ENCODE results near the gene ENAH. TPM values are rescaled to one million over a fixed set of nuclear protein-coding genes. Genes with fewer than 3 reads are reported as not detected.
"Not testable (repeated sequence)": the region's sequence is repeated elsewhere in the genome, so short reads cannot be mapped to it uniquely, and the experiment has no call there.

ENAH gene
- total and polyA plus RNA-seq, 2 experiments from 2014 or later, result 109 to 184 TPM

DNA sequence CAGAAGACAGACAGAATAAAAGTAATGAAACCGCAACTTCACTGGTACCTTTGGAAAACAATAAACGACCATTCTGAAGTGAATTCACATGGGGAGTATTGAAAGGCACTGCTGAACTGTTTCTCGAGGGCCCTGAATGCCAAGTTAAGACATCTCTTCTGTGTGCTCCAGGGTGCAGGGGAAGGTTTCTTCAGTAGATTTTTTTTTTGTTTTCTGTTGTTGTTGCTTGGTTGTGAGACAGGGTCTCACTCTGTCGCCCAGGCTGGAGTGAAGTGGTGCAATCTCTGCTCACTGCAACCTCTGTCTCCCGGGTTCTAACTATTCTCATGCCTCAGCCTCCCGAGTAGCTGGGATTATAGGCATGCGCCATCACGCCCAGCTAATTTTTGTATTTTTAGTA is 15.9 kb downstream of the ENAH start:
- not testable (repeated sequence) for H3K4me2 ChIP-seq; H3K9me2 ChIP-seq (ENCODE audit: insufficient read depth); H3K27ac Mint-ChIP-seq; H3K36me3 ChIP-seq (ENCODE audit: insufficient read depth); H3K27ac ChIP-seq (ENCODE audit: low read depth); H3K27me3 Mint-ChIP-seq (ENCODE audit: insufficient read depth, low read depth, poor library complexity); H3K9me3 Mint-ChIP-seq; H3F3A ChIP-seq (replicated peaks; ENCODE audit: low read depth); H3K4me3 ChIP-seq; ATAC-seq; H2AFZ ChIP-seq; H3K27me3 ChIP-seq (ENCODE audit: insufficient read depth); DNase-seq (ENCODE audit: low spot score); H3K4me3 Mint-ChIP-seq
- H3K36me3 Mint-ChIP-seq (ENCODE audit: low read depth), result peaks cover 52% of the 10 kb centered on the region
- peaks cover 74% of the 10 kb centered on the region for H4K20me1 ChIP-seq (replicated peaks; ENCODE audit: insufficient read depth)
- peaks cover 23% of the 10 kb centered on the region for H3K4me1 Mint-ChIP-seq
- peaks cover 100% of the 10 kb centered on the region for H3K79me2 ChIP-seq (replicated peaks; ENCODE audit: insufficient read depth)
- peaks cover 36% of the 10 kb centered on the region for H3K4me1 ChIP-seq (ENCODE audit: insufficient read depth)

- DNase-seq (ENCODE audit: low spot score) (no peak), ATAC-seq (no peak)
- Histone ChIP-seq H3K36me3 (ENCODE audit: insufficient read depth) (no peaks in the 10 kb centered on the region), H3F3A (replicated peaks; ENCODE audit: low read depth) (no peaks in the 10 kb centered on the region), H3K27ac (ENCODE audit: low read depth) (peak overlapping the region; percentile 65), H4K20me1 (replicated peaks; ENCODE audit: insufficient read depth) (peaks cover 70% of the 10 kb centered on the region), H2AFZ (no peak overlapping the region), H3K4me1 (ENCODE audit: insufficient read depth) (peaks cover 36% of the 10 kb centered on the region), H3K4me2 (no peak overlapping the region), H3K27me3 (ENCODE audit: insufficient read depth) (no peaks in the 10 kb centered on the region), H3K4me3 (no peak overlapping the region), H3K9me2 (ENCODE audit: insufficient read depth) (no peaks in the 10 kb centered on the region), H3K79me2 (replicated peaks; ENCODE audit: insufficient read depth) (peaks cover 100% of the 10 kb centered on the region)
- Mint-ChIP-seq H3K36me3 (ENCODE audit: low read depth) (peaks cover 45% of the 10 kb centered on the region), H3K9me3 (no peaks in the 10 kb centered on the region), H3K4me3 (no peak overlapping the region), H3K27me3 (ENCODE audit: insufficient read depth, low read depth, poor library complexity) (no peaks in the 10 kb centered on the region), H3K4me1 (peaks cover 31% of the 10 kb centered on the region), H3K27ac (no peak overlapping the region)
- TF ChIP-seq, protein P1, sequence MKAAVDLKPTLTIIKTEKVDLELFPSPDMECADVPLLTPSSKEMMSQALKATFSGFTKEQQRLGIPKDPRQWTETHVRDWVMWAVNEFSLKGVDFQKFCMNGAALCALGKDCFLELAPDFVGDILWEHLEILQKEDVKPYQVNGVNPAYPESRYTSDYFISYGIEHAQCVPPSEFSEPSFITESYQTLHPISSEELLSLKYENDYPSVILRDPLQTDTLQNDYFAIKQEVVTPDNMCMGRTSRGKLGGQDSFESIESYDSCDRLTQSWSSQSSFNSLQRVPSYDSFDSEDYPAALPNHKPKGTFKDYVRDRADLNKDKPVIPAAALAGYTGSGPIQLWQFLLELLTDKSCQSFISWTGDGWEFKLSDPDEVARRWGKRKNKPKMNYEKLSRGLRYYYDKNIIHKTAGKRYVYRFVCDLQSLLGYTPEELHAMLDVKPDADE (IDR thresholded peaks at IDR 0.05), result no peak
- TF ChIP-seq POLR2AphosphoS5 (IDR thresholded peaks at IDR 0.05; ENCODE audit: low read depth) (no peak), JUNB (IDR thresholded peaks at IDR 0.05; ENCODE audit: unreplicated experiment) (no peak), CREB1 (CRISPR knock-in tag; IDR thresholded peaks at IDR 0.05; ENCODE audit: low read depth) (no peak), REST (IDR thresholded peaks at IDR 0.05; ENCODE audit: unreplicated experiment) (no peak), NANOG (IDR thresholded peaks at IDR 0.05; ENCODE audit: borderline replicate concordance) (no peak), EZH2phosphoT487 (IDR thresholded peaks at IDR 0.05; ENCODE audit: unreplicated experiment) (no peak), EZH2 (IDR thresholded peaks at IDR 0.05; ENCODE audit: low read depth, unreplicated experiment) (no peak), ZNF114 (CRISPR knock-in tag; IDR thresholded peaks at IDR 0.05) (no peak), STAT1 (IDR thresholded peaks at IDR 0.05; ENCODE audit: unreplicated experiment) (no peak), ZNF331 (CRISPR knock-in tag; IDR thresholded peaks at IDR 0.05; ENCODE audit: low read depth) (no peak)
- TF ChIP-seq, protein P2, sequence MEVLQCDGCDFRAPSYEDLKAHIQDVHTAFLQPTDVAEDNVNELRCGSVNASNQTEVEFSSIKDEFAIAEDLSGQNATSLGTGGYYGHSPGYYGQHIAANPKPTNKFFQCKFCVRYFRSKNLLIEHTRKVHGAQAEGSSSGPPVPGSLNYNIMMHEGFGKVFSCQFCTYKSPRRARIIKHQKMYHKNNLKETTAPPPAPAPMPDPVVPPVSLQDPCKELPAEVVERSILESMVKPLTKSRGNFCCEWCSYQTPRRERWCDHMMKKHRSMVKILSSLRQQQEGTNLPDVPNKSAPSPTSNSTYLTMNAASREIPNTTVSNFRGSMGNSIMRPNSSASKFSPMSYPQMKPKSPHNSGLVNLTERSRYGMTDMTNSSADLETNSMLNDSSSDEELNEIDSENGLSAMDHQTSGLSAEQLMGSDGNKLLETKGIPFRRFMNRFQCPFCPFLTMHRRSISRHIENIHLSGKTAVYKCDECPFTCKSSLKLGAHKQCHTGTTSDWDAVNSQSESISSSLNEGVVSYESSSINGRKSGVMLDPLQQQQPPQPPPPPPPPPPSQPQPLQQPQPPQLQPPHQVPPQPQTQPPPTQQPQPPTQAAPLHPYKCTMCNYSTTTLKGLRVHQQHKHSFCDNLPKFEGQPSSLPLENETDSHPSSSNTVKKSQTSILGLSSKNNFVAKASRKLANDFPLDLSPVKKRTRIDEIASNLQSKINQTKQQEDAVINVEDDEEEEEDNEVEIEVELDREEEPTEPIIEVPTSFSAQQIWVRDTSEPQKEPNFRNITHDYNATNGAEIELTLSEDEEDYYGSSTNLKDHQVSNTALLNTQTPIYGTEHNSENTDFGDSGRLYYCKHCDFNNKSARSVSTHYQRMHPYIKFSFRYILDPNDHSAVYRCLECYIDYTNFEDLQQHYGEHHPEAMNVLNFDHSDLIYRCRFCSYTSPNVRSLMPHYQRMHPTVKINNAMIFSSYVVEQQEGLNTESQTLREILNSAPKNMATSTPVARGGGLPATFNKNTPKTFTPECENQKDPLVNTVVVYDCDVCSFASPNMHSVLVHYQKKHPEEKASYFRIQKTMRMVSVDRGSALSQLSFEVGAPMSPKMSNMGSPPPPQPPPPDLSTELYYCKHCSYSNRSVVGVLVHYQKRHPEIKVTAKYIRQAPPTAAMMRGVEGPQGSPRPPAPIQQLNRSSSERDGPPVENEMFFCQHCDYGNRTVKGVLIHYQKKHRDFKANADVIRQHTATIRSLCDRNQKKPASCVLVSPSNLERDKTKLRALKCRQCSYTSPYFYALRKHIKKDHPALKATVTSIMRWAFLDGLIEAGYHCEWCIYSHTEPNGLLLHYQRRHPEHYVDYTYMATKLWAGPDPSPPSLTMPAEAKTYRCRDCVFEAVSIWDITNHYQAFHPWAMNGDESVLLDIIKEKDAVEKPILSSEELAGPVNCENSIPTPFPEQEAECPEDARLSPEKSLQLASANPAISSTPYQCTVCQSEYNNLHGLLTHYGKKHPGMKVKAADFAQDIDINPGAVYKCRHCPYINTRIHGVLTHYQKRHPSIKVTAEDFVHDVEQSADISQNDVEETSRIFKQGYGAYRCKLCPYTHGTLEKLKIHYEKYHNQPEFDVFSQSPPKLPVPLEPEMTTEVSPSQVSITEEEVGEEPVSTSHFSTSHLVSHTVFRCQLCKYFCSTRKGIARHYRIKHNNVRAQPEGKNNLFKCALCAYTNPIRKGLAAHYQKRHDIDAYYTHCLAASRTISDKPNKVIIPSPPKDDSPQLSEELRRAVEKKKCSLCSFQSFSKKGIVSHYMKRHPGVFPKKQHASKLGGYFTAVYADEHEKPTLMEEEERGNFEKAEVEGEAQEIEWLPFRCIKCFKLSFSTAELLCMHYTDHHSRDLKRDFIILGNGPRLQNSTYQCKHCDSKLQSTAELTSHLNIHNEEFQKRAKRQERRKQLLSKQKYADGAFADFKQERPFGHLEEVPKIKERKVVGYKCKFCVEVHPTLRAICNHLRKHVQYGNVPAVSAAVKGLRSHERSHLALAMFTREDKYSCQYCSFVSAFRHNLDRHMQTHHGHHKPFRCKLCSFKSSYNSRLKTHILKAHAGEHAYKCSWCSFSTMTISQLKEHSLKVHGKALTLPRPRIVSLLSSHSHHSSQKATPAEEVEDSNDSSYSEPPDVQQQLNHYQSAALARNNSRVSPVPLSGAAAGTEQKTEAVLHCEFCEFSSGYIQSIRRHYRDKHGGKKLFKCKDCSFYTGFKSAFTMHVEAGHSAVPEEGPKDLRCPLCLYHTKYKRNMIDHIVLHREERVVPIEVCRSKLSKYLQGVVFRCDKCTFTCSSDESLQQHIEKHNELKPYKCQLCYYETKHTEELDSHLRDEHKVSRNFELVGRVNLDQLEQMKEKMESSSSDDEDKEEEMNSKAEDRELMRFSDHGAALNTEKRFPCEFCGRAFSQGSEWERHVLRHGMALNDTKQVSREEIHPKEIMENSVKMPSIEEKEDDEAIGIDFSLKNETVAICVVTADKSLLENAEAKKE (CRISPR knock-in tag; IDR thresholded peaks at IDR 0.05), result no peak
Observed at GRCh38 chr1:225635649-225636048, 17.3 kb downstream of the ENAH start.
